ENCODE measurements around the gene MASP2.
"Not testable (repeated sequence)": the region's sequence is repeated elsewhere in the genome, so short reads cannot be mapped to it uniquely, and the experiment has no call there.

The MASP2 gene

GRCh38 chr1:11051781-11052511 is 4.9 kb upstream of the MASP2 start:
- Mint-ChIP-seq H3K27ac (no peak overlapping the region), H3K27me3 (no peaks in the 10 kb centered on the region), H3K4me3 (no peak overlapping the region)

GRCh38 chr1:11051121-11051520 is 4.1 kb upstream of the MASP2 start:
- not testable (repeated sequence) for H3K9me3 Mint-ChIP-seq (ENCODE audit: low read depth); H3K36me3 Mint-ChIP-seq; H3K27me3 Mint-ChIP-seq; H3K27ac Mint-ChIP-seq; H3K4me3 Mint-ChIP-seq; H3K4me1 Mint-ChIP-seq (ENCODE audit: low read depth)

More at GRCh38 chr1:11051781-11052511, 4.9 kb upstream of the MASP2 start:
- Mint-ChIP-seq H3K36me3 (peaks cover 2% of the 10 kb centered on the region), H3K4me1 (ENCODE audit: low read depth) (peaks cover 4% of the 10 kb centered on the region), H3K9me3 (ENCODE audit: low read depth) (no peaks in the 10 kb centered on the region)

- no peaks in the 10 kb centered on the region for H3K27me3 Mint-ChIP-seq
- no peaks in the 10 kb centered on the region for H3K4me1 Mint-ChIP-seq (ENCODE audit: low read depth)
- H3K27ac Mint-ChIP-seq = no peak overlapping the region
- no peaks in the 10 kb centered on the region for H3K9me3 Mint-ChIP-seq (ENCODE audit: low read depth)
- H3K4me3 Mint-ChIP-seq = no peak overlapping the region
- H3K36me3 Mint-ChIP-seq = no peaks in the 10 kb centered on the region
Measured at GRCh38 chr1:11046270-11046566, 821 bp downstream of the MASP2 start.

- Mint-ChIP-seq H3K36me3 (no peaks in the 10 kb centered on the region), H3K27me3 (no peaks in the 10 kb centered on the region), H3K9me3 (ENCODE audit: low read depth) (no peaks in the 10 kb centered on the region), H3K27ac (no peak overlapping the region), H3K4me3 (no peak overlapping the region), H3K4me1 (ENCODE audit: low read depth) (no peaks in the 10 kb centered on the region)
Measured at GRCh38 chr1:11045428-11046269, 1.4 kb downstream of the MASP2 start.

GRCh38 chr1:11044849-11045427 is 2.1 kb downstream of the MASP2 start:
- Mint-ChIP-seq H3K27ac (no peak overlapping the region), H3K36me3 (no peaks in the 10 kb centered on the region), H3K9me3 (ENCODE audit: low read depth) (no peaks in the 10 kb centered on the region), H3K27me3 (no peaks in the 10 kb centered on the region), H3K4me1 (ENCODE audit: low read depth) (no peaks in the 10 kb centered on the region), H3K4me3 (no peak overlapping the region)

- Mint-ChIP-seq H3K4me1 (ENCODE audit: low read depth) (no peaks in the 10 kb centered on the region), H3K4me3 (no peak overlapping the region), H3K27ac (no peak overlapping the region), H3K9me3 (ENCODE audit: low read depth) (no peaks in the 10 kb centered on the region), H3K36me3 (no peaks in the 10 kb centered on the region), H3K27me3 (no peaks in the 10 kb centered on the region)
Measured at GRCh38 chr1:11044086-11044848, 2.8 kb downstream of the MASP2 start.

- Mint-ChIP-seq H3K27me3 (no peaks in the 10 kb centered on the region), H3K4me1 (ENCODE audit: low read depth) (no peaks in the 10 kb centered on the region), H3K27ac (no peak overlapping the region), H3K9me3 (ENCODE audit: low read depth) (no peaks in the 10 kb centered on the region), H3K36me3 (no peaks in the 10 kb centered on the region), H3K4me3 (no peak overlapping the region)
Measured at GRCh38 chr1:11042995-11043874, 3.8 kb downstream of the MASP2 start.

GRCh38 chr1:11042065-11042464 is 5.0 kb downstream of the MASP2 start:
- Mint-ChIP-seq H3K36me3 (no peaks in the 10 kb centered on the region), H3K4me1 (ENCODE audit: low read depth) (peaks cover 8% of the 10 kb centered on the region), H3K27ac (no peak overlapping the region), H3K9me3 (ENCODE audit: low read depth) (no peaks in the 10 kb centered on the region), H3K27me3 (no peaks in the 10 kb centered on the region), H3K4me3 (no peak overlapping the region)

GRCh38 chr1:11041048-11041447 is 6.0 kb downstream of the MASP2 start:
- no peak overlapping the region for H3K27ac Mint-ChIP-seq
- no peaks in the 10 kb centered on the region for H3K27me3 Mint-ChIP-seq
- peaks cover 8% of the 10 kb centered on the region for H3K4me1 Mint-ChIP-seq (ENCODE audit: low read depth)
- no peak overlapping the region for H3K4me3 Mint-ChIP-seq
- no peaks in the 10 kb centered on the region for H3K9me3 Mint-ChIP-seq (ENCODE audit: low read depth)
- H3K36me3 Mint-ChIP-seq = no peaks in the 10 kb centered on the region

GRCh38 chr1:11040105-11040429 is 7.0 kb downstream of the MASP2 start:
- not testable (repeated sequence) for H3K27me3 Mint-ChIP-seq; H3K4me1 Mint-ChIP-seq (ENCODE audit: low read depth); H3K9me3 Mint-ChIP-seq (ENCODE audit: low read depth); H3K36me3 Mint-ChIP-seq; H3K4me3 Mint-ChIP-seq; H3K27ac Mint-ChIP-seq

GRCh38 chr1:11039351-11040104 is 7.5 kb downstream of the MASP2 start:
- H3K9me3 Mint-ChIP-seq (ENCODE audit: low read depth) = no peaks in the 10 kb centered on the region
- H3K27me3 Mint-ChIP-seq = no peaks in the 10 kb centered on the region
- peaks cover 8% of the 10 kb centered on the region for H3K4me1 Mint-ChIP-seq (ENCODE audit: low read depth)
- H3K27ac Mint-ChIP-seq = no peak overlapping the region
- no peak overlapping the region for H3K4me3 Mint-ChIP-seq
- no peaks in the 10 kb centered on the region for H3K36me3 Mint-ChIP-seq

- H3K4me1 Mint-ChIP-seq (ENCODE audit: low read depth) = peaks cover 8% of the 10 kb centered on the region
- no peaks in the 10 kb centered on the region for H3K27me3 Mint-ChIP-seq
- H3K27ac Mint-ChIP-seq = no peak overlapping the region
- no peak overlapping the region for H3K4me3 Mint-ChIP-seq
- H3K9me3 Mint-ChIP-seq (ENCODE audit: low read depth) = no peaks in the 10 kb centered on the region
- H3K36me3 Mint-ChIP-seq = no peaks in the 10 kb centered on the region
Measured at GRCh38 chr1:11037740-11038182, 9.3 kb downstream of the MASP2 start.

- H3K9me3 Mint-ChIP-seq (ENCODE audit: low read depth); H3K27ac Mint-ChIP-seq; H3K27me3 Mint-ChIP-seq; H3K4me3 Mint-ChIP-seq; H3K36me3 Mint-ChIP-seq; H3K4me1 Mint-ChIP-seq (ENCODE audit: low read depth): not testable (repeated sequence)
Measured at GRCh38 chr1:11037019-11037739, 9.9 kb downstream of the MASP2 start.

All from activated naive CD8-positive, alpha-beta T cell (primary cell).